HG02571 (cell line): Measurements from ENCODE around the gene TAPBP.
"Not testable (repeated sequence)": the region's sequence is repeated elsewhere in the genome, so short reads cannot be mapped to it uniquely, and the experiment has no call there.

Experiments
- ATAC-seq: cut with Tn5 transposase; IDR thresholded peaks from one replicate; pipeline ENCODE4 v1.9.1; 2021; ENCODE audit warnings: mild to moderate bottlenecking, moderate library complexity; ENCODE audit not compliant: unreplicated experiment

Gene TAPBP

GRCh38 chr6:33313709-33314514 lies at the start of gene TAPBP:
TAPBP (minus strand) TSS chr6:33314078; CDS start chr6:33314041, 37 bp downstream.
- ATAC-seq, result no peak

GRCh38 chr6:33363486-33363885 lies 49.6 kb upstream of the TAPBP start:
- ATAC-seq, result not testable (repeated sequence)

- ATAC-seq, result no peak
These were observed 45.5 kb upstream of the TAPBP start for GRCh38 chr6:33359331-33359730.

- ATAC-seq, result not testable (repeated sequence)
These were observed 43.4 kb upstream of the TAPBP start for GRCh38 chr6:33357160-33357871.

- no peak for ATAC-seq
These were observed 42.4 kb upstream of the TAPBP start for GRCh38 chr6:33356295-33356694.

- not testable (repeated sequence) for ATAC-seq
These were observed 42.0 kb upstream of the TAPBP start for GRCh38 chr6:33355860-33356259.

GRCh38 chr6:33347816-33348215 lies 33.9 kb upstream of the TAPBP start:
- ATAC-seq, result no peak

GRCh38 chr6:33346972-33347371 lies 33.1 kb upstream of the TAPBP start:
- ATAC-seq, result not testable (repeated sequence)

GRCh38 chr6:33344701-33345697 lies 31.1 kb upstream of the TAPBP start:
- ATAC-seq, result no peak

GRCh38 chr6:33343953-33344611 lies 30.2 kb upstream of the TAPBP start:
- no peak for ATAC-seq

GRCh38 chr6:33343606-33343952 lies 29.7 kb upstream of the TAPBP start:
- ATAC-seq, result not testable (repeated sequence)

- no peak for ATAC-seq
These were observed 25.3 kb upstream of the TAPBP start for GRCh38 chr6:33339193-33339592.

GRCh38 chr6:33336495-33336894 lies 22.6 kb upstream of the TAPBP start:
- ATAC-seq, result no peak

- ATAC-seq, result no peak
These were observed 22.0 kb upstream of the TAPBP start for GRCh38 chr6:33335916-33336315.

GRCh38 chr6:33333666-33334065 lies 19.8 kb upstream of the TAPBP start:
- no peak for ATAC-seq

- ATAC-seq, result no peak
These were observed 16.9 kb upstream of the TAPBP start for GRCh38 chr6:33330736-33331135.

- no peak for ATAC-seq
These were observed 15.2 kb upstream of the TAPBP start for GRCh38 chr6:33329058-33329457.

- ATAC-seq, result no peak
These were observed 10.2 kb upstream of the TAPBP start for GRCh38 chr6:33324125-33324524.

GRCh38 chr6:33323623-33323948 lies 9.7 kb upstream of the TAPBP start:
- ATAC-seq, result no peak

- ATAC-seq, result no peak
These were observed 7.3 kb upstream of the TAPBP start for GRCh38 chr6:33321227-33321626.
